Measurements from ENCODE around the gene UBE2H.

DNA sequence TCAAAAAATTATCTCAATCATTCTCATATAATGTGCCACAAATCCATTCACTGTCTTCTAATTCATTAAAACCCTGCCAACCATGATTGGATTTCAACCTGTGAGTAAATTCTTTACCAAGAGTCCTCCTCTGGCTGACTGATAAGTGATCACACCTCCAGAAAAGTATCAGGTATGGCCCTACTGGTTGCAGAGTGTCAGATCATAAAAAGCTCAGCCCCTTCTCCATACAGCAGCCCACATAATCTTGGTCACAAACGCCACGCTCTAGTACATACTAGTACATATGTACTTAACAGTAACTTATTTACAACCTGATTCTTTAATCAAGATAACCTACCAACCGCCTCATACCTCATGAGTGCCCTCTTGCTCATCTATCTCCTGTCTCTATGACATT is 26.1 kb downstream of the UBE2H start:
- TF ChIP-seq, protein P1, sequence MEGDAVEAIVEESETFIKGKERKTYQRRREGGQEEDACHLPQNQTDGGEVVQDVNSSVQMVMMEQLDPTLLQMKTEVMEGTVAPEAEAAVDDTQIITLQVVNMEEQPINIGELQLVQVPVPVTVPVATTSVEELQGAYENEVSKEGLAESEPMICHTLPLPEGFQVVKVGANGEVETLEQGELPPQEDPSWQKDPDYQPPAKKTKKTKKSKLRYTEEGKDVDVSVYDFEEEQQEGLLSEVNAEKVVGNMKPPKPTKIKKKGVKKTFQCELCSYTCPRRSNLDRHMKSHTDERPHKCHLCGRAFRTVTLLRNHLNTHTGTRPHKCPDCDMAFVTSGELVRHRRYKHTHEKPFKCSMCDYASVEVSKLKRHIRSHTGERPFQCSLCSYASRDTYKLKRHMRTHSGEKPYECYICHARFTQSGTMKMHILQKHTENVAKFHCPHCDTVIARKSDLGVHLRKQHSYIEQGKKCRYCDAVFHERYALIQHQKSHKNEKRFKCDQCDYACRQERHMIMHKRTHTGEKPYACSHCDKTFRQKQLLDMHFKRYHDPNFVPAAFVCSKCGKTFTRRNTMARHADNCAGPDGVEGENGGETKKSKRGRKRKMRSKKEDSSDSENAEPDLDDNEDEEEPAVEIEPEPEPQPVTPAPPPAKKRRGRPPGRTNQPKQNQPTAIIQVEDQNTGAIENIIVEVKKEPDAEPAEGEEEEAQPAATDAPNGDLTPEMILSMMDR (IDR thresholded peaks at IDR 0.05; ENCODE audit: poor library complexity), result no peak
- TF ChIP-seq EZH2phosphoT487 (IDR thresholded peaks at IDR 0.05; ENCODE audit: low read depth, severe bottlenecking, unreplicated experiment) (no peak), EZH2 (IDR thresholded peaks at IDR 0.05; ENCODE audit: borderline replicate concordance) (no peak)
